GM18505 (cell line): ENCODE data around the gene FUT7.

Experiments
- ATAC-seq: cut with Tn5 transposase; IDR thresholded peaks from one replicate; pipeline ENCODE4 v1.9.1; 2021; ENCODE audit not compliant: unreplicated experiment
- POLR2A ChIP-seq: IDR thresholded peaks from 4 replicates; pipeline ENCODE4 v1.6.1; 2011; ENCODE audit warnings: borderline replicate concordance; ENCODE audit not compliant: insufficient read depth, insufficient read length; ENCODE audit errors: extremely low read depth

Gene FUT7

DNA sequence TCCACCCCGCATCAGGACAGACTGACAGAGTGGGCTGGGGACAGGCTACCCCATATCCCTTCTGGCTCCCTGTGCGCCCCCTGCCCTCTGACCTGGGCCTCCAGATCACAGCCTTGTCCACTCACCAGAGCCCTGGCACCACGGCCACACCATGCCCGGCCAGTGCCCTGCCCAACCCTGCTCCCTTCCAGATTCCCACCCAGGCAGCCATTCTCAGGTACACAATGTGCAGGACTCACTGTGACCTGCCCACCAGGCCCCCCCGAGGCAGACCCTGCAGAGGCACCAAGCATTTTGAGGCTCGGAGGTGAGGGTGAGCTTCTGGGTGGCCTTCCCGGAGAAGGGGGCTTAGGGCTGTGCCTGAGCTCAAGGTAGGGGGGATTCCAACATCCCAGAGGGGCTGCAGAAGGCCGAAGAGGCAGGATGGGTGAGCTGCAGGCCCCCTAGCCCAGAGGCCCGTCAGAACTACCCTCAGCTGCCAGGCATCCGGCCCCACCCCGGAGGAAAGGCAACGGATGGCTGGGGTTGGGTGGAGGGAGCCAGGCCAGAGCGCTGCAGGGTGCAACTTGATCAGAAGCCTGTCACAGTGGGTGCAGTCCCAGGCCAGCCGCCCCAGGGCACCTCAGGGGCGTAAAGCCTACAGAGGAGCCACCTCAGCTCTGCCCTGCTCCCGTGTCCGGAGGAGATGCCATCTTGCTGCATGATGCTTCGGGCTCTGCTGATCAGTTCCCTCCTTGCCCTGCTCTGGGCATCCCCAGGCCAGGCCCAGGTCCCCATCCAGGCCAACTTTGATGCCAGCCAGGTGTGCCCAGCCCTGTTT, 49.4 kb downstream of the FUT7 start, which contains the start of gene LCNL1:
TSS of gene LCNL1 (plus strand) at position 762 of the 820 bp plus-strand sequence. CDS start 594 bp downstream, outside the sequence.
- ATAC-seq, result no peak
- TF ChIP-seq POLR2A, result no peak

GRCh38 chr9:136981588-136982231, 50.2 kb downstream of the FUT7 start:
- ATAC-seq, result no peak
- TF ChIP-seq POLR2A, result no peak

GRCh38 chr9:136980669-136981478, 51.0 kb downstream of the FUT7 start:
- TF ChIP-seq POLR2A, result no peak
- ATAC-seq, result no peak
